WTC11 (cell line): ENCODE measurements around the gene OSTN. TPM values are rescaled to one million over a fixed set of nuclear protein-coding genes. Genes with fewer than 3 reads are reported as not detected.

Source experiments
- ATAC-seq: fragments of 200-7000 bp; cut with Tn5 transposase; 2 replicates; pipeline ENCODE4 v1.10.0; 2021; ENCODE audit warnings: mild to moderate bottlenecking, moderate library complexity
- CTCF ChIA-PET: fragments of 300-600 bp; sonication (Branson Sonifier 250); formaldehyde crosslinking; loops from one replicate; lab custom pipeline; 2021; ENCODE audit warnings: antibody characterized with exemption; lab: Charles Lee
- POLR2A ChIA-PET: fragments of 350-600 bp; sonication (Branson Sonifier 250); formaldehyde crosslinking; loops from one replicate; lab custom pipeline; 2021; ENCODE audit warnings: antibody characterized with exemption; lab: Charles Lee
- DNase-seq: peaks from one replicate; pipeline ENCODE4 v3.0.0; 2021; ENCODE audit warnings: low spot score
- H3K27ac Mint-ChIP-seq: 2 replicates; pipeline ENCODE4 v1.8.0; 2021; ENCODE audit warnings: mixed read lengths
- H3K27me3 Mint-ChIP-seq: 2 replicates; pipeline ENCODE4 v1.8.0; 2021; ENCODE audit warnings: low read depth, mild to moderate bottlenecking, moderate library complexity, mixed read lengths
- H3K36me3 Mint-ChIP-seq: 2 replicates; pipeline ENCODE4 v1.8.0; 2021; ENCODE audit warnings: mixed read lengths
- H3K4me1 Mint-ChIP-seq: 2 replicates; pipeline ENCODE4 v1.8.0; 2022; ENCODE audit warnings: mixed read lengths
- H3K4me3 Mint-ChIP-seq: 2 replicates; pipeline ENCODE4 v1.8.0; 2021; ENCODE audit warnings: mild to moderate bottlenecking, moderate library complexity, mixed read lengths
- H3K9me3 Mint-ChIP-seq: 2 replicates; pipeline ENCODE4 v1.8.0; 2021; ENCODE audit warnings: mixed read lengths
- ATF1 ChIP-seq: sonication (generic); formaldehyde crosslinking; IDR thresholded peaks from 2 replicates; pipeline ENCODE4 v1.8.1; 2023; ENCODE audit warnings: mild to moderate bottlenecking, moderate library complexity, missing genetic modification reagents
- CREM ChIP-seq: sonication (generic); formaldehyde crosslinking; IDR thresholded peaks from 2 replicates; pipeline ENCODE4 v1.8.1; 2022; ENCODE audit warnings: mild to moderate bottlenecking, missing genetic modification reagents, moderate library complexity
- FOXJ3 ChIP-seq: sonication (generic); formaldehyde crosslinking; IDR thresholded peaks from 2 replicates; pipeline ENCODE4 v1.9.0; 2021; ENCODE audit warnings: missing genetic modification reagents, mild to moderate bottlenecking, borderline replicate concordance
- KAT7 ChIP-seq: sonication (generic); formaldehyde crosslinking; IDR thresholded peaks from 2 replicates; pipeline ENCODE4 v1.8.1; 2023; ENCODE audit warnings: missing genetic modification reagents, mild to moderate bottlenecking, borderline replicate concordance
- SP1 ChIP-seq: sonication (generic); formaldehyde crosslinking; conservative IDR thresholded peaks from 2 replicates; pipeline ENCODE4 v1.8.1; 2022; ENCODE audit warnings: missing genetic modification reagents
- TP53 ChIP-seq: sonication (generic); formaldehyde crosslinking; IDR thresholded peaks from 2 replicates; pipeline ENCODE4 v1.8.1; 2023; ENCODE audit warnings: mild to moderate bottlenecking, missing genetic modification reagents
- ZNF423 ChIP-seq: fragments of 250-450 bp; sonication (Bioruptor Pico); IDR thresholded peaks from 2 replicates; pipeline ENCODE4 v2.1.2; 2022; ENCODE audit warnings: mild to moderate bottlenecking, moderate library complexity
- total RNA-seq: library from RNA; stranded (reverse); gene quantifications from 3 replicates; pipeline ENCODE4 v1.2.3, GENCODE V29; 2021
- TF ChIP-seq, protein P1 (sequence below): fragments of 250-450 bp; sonication (Bioruptor Pico); IDR thresholded peaks from 2 replicates; pipeline ENCODE4 v1.9.0; 2021; ENCODE audit warnings: mild to moderate bottlenecking
- TF ChIP-seq, protein P2 (sequence below): fragments of 250-450 bp; sonication (Bioruptor Pico); conservative IDR thresholded peaks from 2 replicates; pipeline ENCODE4 v1.9.0; 2021; ENCODE audit warnings: mild to moderate bottlenecking
- TF ChIP-seq, protein P3 (sequence below): sonication (generic); formaldehyde crosslinking; IDR thresholded peaks from 2 replicates; pipeline ENCODE4 v1.8.1; 2023; ENCODE audit warnings: mild to moderate bottlenecking, moderate library complexity, missing genetic modification reagents
- TF ChIP-seq, protein P4 (sequence below): sonication (generic); formaldehyde crosslinking; IDR thresholded peaks from 2 replicates; pipeline ENCODE4 v1.8.0; 2023; ENCODE audit warnings: mild to moderate bottlenecking, missing genetic modification reagents

Gene OSTN
- total RNA-seq, 1 experiment from 2014 or later = not detected

DNA sequence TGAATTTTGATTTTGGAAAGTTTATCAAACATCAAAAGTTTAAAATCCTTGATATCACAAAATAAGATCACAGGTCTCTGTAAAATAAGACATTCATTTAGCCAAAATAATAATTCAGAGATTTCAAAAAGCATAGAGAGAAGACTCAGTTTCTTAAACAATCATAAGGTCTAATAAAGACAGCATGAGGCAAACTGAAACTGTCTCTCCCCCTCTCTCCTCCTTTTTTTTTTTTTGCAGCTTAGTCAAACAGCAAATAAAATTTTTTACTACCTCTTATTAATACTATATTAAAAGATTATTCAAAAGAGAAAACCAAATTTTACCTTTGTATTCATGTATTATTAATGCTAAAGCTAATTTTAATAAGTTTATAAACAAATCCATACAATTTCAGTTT, 57.4 kb downstream of the OSTN start:
- no peak for ATAC-seq
- TF ChIP-seq, protein P1, sequence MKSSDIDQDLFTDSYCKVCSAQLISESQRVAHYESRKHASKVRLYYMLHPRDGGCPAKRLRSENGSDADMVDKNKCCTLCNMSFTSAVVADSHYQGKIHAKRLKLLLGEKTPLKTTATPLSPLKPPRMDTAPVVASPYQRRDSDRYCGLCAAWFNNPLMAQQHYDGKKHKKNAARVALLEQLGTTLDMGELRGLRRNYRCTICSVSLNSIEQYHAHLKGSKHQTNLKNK = no peak
- no peak for TF ChIP-seq KAT7 (CRISPR knock-in tag)
- TF ChIP-seq TP53 (CRISPR knock-in tag) = no peak
- TF ChIP-seq, all 79 proteins: peak for 0
- no peak overlapping the region for H3K4me3 Mint-ChIP-seq
- ChIA-PET CTCF (no interaction called here), POLR2A (no interaction called here)
- peaks cover 75% of the 10 kb centered on the region for H3K4me1 Mint-ChIP-seq
- no peak overlapping the region for H3K27ac Mint-ChIP-seq
- H3K9me3 Mint-ChIP-seq = no peaks in the 10 kb centered on the region
- no peaks in the 10 kb centered on the region for H3K36me3 Mint-ChIP-seq
- DNase-seq = no peak
- no peaks in the 10 kb centered on the region for H3K27me3 Mint-ChIP-seq

DNA sequence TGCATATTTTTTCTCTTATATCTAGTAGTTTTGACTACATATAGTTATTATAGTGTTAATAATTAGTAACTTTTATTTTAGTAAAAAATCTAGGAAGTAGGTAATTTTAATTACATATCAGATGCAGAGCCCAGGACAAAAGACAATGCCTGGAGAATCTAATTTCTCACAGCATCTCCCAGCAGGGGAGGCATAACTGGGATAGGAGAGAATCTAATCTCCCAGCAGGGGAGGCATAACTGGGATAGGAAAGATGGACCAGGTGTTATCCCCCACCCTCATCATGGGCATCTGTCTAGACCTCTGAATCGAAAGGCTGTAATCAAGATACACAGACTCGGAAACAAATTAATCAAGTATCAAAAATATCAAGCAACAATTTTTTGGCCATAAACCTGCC, 58.2 kb downstream of the OSTN start:
- H3K9me3 Mint-ChIP-seq = no peaks in the 10 kb centered on the region
- no peaks in the 10 kb centered on the region for H3K36me3 Mint-ChIP-seq
- DNase-seq = no peak
- H3K4me1 Mint-ChIP-seq = peaks cover 78% of the 10 kb centered on the region
- H3K27me3 Mint-ChIP-seq = no peaks in the 10 kb centered on the region
- ATAC-seq = no peak
- TF ChIP-seq, protein P2, sequence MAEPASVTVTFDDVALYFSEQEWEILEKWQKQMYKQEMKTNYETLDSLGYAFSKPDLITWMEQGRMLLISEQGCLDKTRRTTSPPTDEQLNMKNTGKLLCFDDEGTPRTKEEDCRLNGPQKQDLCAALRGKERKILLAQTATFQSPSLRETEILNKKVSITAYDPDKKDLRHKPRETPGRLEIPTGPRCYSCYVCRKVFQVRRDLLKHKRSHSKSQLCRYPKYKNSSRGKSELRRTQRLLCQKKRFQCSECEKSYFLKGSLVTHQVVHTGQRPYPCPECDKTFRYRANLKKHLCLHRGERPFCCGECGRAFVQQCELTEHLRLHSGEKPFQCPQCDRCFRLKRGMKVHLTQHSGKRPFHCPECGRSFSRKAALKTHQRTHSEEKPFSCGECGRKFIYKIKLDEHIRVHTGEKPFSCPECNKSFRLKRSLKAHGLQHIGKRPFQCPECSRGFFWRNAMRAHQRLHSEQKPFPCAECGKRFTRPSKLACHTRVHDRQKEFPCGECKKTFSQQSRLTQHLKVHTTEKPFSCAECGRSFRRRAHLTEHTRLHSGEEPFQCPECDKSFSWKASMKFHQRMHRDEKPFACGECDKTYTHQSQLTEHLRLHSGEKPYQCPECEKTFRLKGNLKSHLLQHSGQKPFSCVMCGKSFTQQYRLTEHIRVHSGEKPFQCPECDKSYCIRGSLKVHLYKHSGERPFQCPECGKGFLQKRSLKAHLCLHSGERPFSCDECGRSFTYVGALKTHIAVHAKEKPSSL = no peak
- TF ChIP-seq, protein P3, sequence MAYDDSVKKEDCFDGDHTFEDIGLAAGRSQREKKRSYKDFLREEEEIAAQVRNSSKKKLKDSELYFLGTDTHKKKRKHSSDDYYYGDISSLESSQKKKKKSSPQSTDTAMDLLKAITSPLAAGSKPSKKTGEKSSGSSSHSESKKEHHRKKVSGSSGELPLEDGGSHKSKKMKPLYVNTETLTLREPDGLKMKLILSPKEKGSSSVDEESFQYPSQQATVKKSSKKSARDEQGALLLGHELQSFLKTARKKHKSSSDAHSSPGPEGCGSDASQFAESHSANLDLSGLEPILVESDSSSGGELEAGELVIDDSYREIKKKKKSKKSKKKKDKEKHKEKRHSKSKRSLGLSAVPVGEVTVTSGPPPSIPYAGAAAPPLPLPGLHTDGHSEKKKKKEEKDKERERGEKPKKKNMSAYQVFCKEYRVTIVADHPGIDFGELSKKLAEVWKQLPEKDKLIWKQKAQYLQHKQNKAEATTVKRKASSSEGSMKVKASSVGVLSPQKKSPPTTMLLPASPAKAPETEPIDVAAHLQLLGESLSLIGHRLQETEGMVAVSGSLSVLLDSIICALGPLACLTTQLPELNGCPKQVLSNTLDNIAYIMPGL = no peak
- no peak for TF ChIP-seq FOXJ3 (CRISPR knock-in tag)
- no peak for TF ChIP-seq CREM (CRISPR knock-in tag)
- TF ChIP-seq ATF1 = no peak
- no peak for TF ChIP-seq ZNF423 (CRISPR knock-in tag)
- TF ChIP-seq, all 79 proteins: peak for 0
- POLR2A ChIA-PET = no interaction called here
- Mint-ChIP-seq H3K4me3 (no peak overlapping the region), H3K27ac (no peak overlapping the region; the same call in 1 of the 2 replicates)
- CTCF ChIA-PET = no interaction called here

DNA sequence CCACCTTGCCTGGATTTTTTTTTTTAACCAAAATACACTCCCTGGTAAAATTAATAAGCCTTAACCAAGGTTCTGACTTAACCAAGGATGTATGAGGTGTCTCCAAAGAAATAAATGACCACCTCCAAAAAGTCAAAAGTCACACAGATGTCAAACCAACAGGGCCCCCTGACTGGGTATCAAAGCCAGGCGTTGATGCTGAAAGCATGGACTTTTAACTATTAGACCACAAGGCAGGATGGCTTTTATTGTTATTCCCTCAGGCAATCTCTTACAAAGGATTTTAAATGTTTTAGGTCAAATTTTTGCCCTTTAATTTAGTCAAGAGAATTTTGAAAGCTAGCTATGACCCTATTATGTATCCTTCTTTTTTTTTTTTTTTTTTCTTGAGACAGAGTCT, 60.4 kb downstream of the OSTN start:
- H3K9me3 Mint-ChIP-seq = no peaks in the 10 kb centered on the region
- CTCF ChIA-PET = no interaction called here

More for the DNA sequence above, 60.4 kb downstream of the OSTN start:
- ATAC-seq = no peak
- no peak for TF ChIP-seq KAT7 (CRISPR knock-in tag)
- TF ChIP-seq SP1 (CRISPR knock-in tag) = no peak
- TF ChIP-seq, protein P4, sequence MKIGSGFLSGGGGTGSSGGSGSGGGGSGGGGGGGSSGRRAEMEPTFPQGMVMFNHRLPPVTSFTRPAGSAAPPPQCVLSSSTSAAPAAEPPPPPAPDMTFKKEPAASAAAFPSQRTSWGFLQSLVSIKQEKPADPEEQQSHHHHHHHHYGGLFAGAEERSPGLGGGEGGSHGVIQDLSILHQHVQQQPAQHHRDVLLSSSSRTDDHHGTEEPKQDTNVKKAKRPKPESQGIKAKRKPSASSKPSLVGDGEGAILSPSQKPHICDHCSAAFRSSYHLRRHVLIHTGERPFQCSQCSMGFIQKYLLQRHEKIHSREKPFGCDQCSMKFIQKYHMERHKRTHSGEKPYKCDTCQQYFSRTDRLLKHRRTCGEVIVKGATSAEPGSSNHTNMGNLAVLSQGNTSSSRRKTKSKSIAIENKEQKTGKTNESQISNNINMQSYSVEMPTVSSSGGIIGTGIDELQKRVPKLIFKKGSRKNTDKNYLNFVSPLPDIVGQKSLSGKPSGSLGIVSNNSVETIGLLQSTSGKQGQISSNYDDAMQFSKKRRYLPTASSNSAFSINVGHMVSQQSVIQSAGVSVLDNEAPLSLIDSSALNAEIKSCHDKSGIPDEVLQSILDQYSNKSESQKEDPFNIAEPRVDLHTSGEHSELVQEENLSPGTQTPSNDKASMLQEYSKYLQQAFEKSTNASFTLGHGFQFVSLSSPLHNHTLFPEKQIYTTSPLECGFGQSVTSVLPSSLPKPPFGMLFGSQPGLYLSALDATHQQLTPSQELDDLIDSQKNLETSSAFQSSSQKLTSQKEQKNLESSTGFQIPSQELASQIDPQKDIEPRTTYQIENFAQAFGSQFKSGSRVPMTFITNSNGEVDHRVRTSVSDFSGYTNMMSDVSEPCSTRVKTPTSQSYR (CRISPR knock-in tag) = no peak
- TF ChIP-seq, all 79 proteins: peak for 0
- Mint-ChIP-seq H3K4me3 (no peak overlapping the region), H3K4me1 (peaks cover 56% of the 10 kb centered on the region), H3K36me3 (no peaks in the 10 kb centered on the region), H3K27ac (no peak overlapping the region), H3K27me3 (no peaks in the 10 kb centered on the region)
- POLR2A ChIA-PET = no interaction called here
- no peak for DNase-seq
